GM21825 (cell line): ENCODE measurements around the gene IGFBP2.

Experiments used
- ATAC-seq: cut with Tn5 transposase; IDR thresholded peaks from one replicate; pipeline ENCODE4 v1.9.1; 2021; ENCODE audit warnings: mild to moderate bottlenecking, moderate library complexity; ENCODE audit not compliant: unreplicated experiment

The IGFBP2 gene

DNA sequence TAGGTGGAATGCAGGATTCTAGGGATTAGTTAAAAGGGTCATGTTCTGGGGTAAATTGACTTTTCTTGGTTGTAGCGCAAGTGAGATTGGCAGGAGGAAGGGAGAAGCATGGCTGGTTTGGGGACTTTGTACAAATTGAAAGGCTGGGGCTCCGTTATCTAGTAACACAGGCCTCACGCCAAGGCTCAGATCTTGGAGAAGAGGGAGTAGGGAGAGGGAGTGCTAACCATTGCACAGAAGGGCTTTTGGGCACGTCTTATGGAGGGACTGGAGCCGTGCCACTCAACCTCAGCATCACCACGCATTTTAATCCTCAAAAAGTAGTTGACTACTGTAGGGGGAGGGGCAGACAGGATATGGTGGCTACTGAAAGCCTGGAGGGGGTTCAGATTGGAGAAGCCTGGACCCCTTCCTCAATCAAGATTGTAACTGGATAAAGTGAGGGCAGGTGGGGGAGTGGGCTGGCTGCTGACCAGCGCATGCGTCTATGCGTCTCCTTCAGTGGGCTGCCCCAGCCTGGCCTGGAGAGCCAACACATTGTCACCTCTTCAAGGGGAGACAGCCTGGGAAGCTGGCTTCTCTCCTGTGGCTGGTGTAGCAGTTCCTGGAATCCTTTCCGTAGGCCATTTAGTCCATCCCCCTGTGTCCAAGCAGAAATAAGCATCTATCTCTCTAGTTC lies 47.9 kb downstream of the IGFBP2 start:
- no peak for ATAC-seq

GRCh38 chr2:216681683-216682082 lies 48.5 kb downstream of the IGFBP2 start:
- ATAC-seq, result no peak

DNA sequence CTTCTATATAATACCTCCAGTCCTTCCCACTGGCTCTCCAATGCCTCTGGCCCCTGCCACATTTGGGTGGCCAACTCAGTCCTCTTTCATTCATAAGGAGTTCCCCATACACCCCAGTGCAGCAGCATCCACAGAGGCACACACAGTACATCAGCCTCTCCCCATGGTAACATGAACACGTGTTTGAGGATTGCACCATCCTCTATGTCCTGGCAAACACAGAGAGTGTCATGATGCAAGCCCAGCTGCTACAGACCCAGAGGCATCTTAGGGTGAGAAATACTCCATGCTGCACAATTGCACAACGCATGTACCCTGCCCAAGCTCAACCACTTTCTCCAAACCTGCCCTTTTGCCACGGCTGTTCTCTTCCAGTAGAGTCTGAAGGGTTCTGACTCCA lies 50.6 kb downstream of the IGFBP2 start:
- no peak for ATAC-seq

- ATAC-seq, result no peak
Measured at GRCh38 chr2:216685327-216685875, 52.2 kb downstream of the IGFBP2 start.

- ATAC-seq, result no peak
Measured at GRCh38 chr2:216687111-216687510, 53.9 kb downstream of the IGFBP2 start.

- ATAC-seq, result no peak
Measured at GRCh38 chr2:216687646-216688045, 54.4 kb downstream of the IGFBP2 start.

GRCh38 chr2:216688731-216689340 lies 55.6 kb downstream of the IGFBP2 start:
- ATAC-seq, result no peak

GRCh38 chr2:216689397-216689796 lies 56.2 kb downstream of the IGFBP2 start:
- ATAC-seq, result no peak

GRCh38 chr2:216690456-216690852 lies 57.2 kb downstream of the IGFBP2 start:
- ATAC-seq, result no peak

DNA sequence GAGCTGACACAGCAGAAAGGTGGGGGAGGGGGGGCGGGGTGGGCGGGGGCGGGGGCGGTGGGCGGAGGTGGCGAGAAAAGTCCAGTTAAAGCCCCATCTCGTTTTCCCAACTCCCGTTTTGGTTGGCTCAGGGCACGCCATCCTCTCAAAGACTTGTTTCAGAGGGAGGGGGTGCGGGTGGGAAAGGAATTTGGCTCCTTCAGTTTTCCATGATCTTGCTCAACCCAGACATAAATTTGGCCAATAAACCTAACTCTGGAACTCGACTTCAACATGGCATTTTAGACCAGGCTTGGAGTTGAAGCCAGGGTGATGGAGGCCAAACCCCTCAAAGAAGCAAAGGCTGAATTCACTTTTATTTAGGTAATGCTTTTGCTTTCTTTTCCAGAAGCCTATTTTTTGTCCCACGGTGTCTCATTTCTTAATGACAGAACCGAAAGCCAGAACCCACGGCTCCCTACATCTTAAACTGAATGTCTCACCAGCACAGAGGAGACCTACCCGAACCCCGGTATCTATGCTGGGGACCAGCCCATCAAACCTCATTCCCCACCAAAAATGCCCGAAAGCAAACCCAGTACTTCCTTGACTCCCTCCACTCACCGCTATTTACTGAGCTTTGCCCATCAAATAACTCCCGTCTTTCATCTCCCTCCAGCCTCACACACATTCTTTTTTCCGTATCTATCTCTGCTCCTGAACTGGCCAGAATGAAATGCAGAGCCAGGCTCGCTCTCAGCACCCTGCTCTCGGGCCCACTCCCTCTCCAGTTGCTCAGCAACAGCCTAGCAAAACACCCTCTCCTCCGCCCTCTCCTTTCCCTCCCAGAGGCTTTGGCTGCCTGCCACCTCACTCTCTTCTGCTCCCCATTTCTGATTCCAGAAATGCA lies 57.9 kb downstream of the IGFBP2 start:
- no peak for ATAC-seq

DNA sequence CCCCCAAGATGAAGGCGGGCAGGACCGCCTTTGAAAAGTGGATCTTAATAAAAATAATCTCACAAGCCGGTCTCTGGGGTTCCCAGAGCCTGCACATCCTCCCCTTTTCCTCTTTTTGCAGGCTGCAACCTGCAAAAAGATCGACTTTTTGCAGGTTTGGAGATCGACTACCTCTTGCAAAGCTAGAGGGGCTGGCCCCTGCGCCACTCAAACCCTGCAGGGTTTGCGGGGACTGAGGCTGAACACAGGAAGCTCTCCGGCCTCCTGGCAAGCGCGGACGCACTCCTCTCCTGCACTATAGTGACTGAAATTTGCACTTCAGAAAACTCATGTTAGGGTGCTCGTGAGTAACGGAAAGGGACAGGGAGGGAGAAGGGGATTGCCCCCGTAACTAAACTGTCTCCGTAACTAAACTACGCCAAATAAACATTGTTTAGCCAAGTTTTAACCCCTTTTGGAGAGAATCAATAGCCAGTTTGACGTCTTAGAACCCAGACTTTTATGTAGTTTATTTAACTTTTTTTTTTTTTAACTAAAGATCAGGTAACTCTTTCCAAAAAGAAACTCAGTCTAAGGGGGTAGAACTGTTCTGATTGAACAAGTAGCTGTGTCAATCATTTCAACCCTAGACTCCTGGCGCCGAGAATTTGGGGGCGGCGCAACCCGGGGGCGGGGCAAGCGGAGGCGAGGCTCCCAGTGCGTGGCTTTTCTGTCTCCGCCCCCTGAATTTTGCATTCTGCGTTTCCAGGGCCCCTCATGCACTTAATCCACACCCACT lies 59.6 kb downstream of the IGFBP2 start:
- no peak for ATAC-seq

DNA sequence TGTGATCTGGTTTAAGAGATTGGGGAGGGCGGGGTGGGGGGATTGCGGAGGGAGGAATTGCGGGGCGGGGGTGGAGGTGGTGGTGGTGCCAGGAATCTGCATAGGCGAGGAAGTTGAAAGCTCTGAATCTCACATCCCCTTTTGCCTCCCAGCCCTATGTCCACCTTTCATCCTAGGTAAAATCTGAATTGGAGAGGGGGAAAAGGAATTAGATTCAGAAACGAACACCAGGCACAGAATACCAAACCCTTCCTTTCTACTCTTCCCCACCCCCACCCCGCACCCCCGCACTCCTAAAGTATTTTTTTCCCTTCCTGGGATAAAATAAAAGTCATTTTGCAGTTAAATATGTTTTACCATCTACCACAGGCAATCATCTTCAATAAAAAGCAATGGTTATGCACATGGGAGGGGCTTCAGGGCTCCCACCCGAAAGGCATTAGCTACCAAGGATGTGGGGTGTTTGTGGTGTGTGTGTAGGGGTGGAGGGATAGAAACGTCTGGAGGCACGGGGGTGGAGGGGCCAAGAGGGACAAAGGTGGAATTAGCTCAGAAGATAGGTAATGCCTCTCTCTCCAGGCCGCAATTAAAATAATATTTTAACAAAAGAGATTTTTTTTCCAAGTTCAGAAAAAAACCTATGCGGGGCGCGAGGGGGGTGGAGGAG lies 60.3 kb downstream of the IGFBP2 start:
- no peak for ATAC-seq

DNA sequence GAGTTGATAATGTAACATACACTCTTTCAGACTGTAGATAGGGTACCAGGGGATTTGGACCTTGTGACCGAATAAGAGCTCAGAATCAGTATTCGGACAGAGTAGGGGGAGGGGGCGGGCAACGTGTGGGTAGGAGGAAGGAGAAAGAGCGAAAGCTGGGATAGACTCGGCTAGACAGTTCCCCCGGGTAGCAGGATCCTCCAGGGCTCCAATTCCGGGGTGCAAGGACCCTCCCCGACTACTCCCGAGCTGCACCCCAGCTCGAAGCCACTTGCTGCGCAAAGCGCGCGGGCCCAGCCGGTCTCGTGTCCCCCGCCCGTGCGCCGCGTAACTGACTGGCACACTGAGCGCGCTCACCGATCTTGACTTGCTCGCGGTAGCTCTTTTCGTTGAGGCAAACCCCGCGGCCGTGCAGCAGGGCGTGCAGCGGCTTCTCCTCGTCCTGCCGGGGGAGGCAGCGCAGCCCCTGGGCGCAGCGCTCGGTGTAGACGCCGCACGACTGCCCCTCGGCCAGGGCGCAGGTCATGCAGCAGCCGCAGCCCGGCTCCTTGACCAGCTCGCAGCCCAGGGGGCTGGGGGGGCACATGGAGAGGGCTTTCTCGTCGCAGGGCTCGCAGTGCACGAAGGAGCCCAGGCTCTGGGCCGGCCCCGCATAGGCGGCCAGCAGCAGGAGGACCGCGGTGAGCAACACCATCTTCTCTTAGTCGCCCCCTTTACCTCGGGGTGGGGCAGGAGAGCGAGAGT lies 61.0 kb downstream of the IGFBP2 start:
- ATAC-seq, result no peak

- ATAC-seq, result no peak
Measured at GRCh38 chr2:216694826-216695217, 61.6 kb downstream of the IGFBP2 start.

- no peak for ATAC-seq
Measured at GRCh38 chr2:216695401-216695821, 62.2 kb downstream of the IGFBP2 start, which contains the start of gene IGFBP5. TSS of gene IGFBP5 (minus strand) at chr2:216695549. CDS start at chr2:216694775, 774 bp downstream.

GRCh38 chr2:216696321-216696720 lies 63.1 kb downstream of the IGFBP2 start:
- no peak for ATAC-seq

DNA sequence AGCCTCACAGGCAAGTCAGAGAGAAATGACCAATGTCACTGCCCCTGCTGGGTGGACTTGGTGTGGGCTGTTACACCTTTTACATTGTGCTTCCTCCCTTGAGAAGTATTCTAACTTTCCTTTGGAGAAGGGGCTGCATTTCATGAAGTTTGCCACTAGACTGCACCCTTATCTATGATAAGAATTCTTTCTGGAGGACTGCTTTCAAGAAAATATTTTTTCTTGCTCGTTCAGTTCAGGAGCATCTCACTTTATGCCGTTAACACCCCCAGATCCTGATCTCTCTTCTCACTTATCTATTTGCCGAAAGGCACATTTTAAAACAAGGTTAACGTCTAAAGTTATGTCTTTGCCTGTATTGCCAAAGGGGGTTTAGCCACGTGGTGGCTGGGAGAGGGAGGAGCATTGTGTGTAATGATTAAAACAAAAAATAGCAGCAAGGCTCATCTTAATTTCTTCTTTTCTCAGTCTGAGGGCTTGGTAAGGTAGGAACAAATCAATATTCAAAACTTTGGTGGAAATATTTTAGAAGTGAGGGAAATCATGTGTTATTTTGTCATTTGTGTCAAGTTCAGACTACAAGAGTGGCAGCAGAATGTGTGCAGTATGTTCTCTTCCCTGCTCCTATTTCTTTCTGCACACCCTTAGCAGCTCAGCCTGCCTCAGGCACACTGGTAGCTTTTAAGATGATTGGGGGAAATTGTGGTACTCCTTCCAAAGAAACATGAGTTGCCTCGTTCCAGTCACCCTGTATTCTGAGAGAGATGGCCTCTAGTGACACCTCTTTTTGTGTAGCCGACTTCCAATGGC lies 63.7 kb downstream of the IGFBP2 start:
- no peak for ATAC-seq

DNA sequence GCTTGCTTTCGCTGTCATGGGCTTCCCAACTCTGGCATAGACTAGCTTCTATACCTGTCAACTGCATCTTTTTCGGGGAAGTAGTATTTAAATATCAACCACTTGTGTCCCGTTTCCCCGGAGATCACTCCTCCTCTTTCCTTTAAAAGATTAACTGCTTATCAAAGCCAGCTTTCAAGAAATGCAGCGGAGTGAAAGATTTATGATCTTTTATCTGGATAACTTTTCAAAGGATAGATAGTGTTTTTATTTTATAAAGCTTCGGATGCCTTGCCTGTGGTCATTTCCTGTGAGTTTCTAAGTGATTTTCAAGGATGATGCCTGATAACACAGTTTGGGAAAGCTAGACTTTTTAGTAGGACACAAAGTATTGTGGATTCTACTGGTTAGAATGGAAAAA lies 65.1 kb downstream of the IGFBP2 start:
- no peak for ATAC-seq

DNA sequence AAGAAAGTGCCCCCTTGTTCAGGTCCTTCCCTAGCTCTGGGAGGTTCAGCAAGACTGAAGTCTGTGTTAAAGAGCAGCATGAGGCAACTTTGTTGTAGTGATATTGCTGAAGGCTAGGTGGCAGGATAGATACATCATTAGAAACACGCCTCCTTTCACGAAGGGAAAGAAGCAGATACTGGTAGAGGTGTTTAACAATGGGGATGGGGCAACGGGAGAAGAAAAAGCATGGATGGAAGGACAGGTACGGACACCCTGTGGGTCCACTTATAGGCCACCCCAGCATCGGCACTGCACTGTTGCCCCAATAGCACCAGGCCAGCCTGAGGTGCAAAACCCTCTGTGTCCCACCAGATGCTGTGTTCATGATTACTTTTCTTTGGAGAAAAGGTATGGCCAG lies 65.7 kb downstream of the IGFBP2 start:
- ATAC-seq, result no peak
